ENCODE results near the gene TSPAN16.
A peak's percentile ranks its signal among the peaks of the same experiment; 100 is the strongest.
"Not testable (repeated sequence)": the region's sequence is repeated elsewhere in the genome, so short reads cannot be mapped to it uniquely, and the experiment has no call there.

Gene TSPAN16

DNA sequence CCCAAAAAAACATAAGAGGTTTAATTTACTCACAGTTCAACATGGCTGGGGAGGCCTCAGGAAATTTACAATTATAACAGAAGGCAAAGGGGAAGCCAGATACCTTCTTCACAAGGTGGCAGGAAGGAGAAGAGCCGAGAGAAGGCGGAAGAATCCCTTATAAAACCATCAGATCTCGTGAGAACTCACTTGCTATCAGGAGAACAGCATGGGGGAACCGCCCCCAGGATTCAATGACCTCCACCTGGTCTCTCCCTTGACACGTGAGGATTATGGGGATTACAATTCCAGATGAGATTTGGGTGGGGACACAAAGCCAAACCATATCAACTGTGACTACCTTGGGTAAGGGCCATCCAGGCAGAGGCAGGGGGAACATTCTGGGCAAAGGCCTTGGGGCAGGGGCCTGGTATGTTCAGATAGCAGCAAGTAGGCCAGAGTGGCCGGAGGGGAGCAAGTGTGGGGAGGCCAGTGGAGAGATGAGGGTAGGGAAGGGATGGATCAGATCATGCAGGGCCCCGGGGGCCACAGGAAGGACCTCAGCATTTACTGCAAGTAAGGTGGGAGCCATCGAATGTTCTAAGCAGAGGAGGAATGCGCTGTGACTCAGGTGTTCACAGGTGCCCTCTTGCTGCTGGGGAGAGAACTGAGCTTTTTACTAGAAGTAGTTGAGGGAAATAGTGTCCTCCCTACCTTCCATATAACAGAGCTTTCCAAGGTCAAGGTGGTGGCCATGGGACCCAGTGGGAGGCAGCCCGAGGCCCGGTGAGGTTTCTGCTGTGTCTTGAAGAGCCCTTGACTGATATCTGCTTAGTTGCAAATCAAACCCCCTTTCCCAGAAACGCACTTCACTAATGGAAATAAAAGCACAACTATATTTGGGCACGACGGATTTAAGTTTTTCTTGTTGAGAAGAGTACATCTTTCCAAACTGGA, 25.5 kb downstream of the TSPAN16 start:
- no peak for DNase-seq

DNA sequence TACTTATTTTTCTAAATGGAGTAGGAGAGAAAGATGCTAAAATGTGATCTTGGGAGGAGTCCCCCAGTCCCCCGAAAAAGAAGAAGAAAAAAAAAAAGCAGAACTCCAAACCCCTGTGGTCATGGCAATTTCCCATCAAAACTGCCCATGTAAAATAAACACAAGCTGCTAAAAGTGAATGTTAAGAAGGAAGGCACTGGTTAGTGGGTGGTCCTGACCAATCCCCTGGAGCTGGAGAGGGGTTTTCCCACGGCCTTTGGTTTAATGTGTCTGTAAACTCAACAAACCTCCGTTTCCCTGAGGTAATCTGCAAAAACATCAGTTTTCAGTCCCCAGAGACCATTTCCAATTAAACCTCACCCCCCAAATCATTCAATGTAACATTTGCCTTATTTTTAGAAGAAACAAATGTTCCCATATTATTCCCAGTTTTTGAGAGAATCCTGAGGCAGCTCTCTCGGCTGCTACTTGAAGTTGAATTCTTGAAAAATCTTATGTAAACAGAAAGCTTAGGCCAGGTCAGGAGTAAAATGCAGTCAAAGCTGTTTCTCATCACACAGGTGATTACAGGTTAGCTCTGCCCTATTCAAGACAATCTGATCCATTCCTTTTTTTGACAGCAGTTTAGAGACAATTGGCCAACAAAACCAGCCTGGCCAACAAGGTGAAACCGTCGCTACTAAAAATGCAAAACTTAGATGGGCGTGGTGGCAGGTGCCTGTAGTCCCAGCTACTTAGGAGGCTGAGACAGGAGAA, 26.5 kb downstream of the TSPAN16 start:
- DNase-seq, result no peak

- DNase-seq, result no peak
Observed at GRCh38 chr19:11323601-11324078, 27.7 kb downstream of the TSPAN16 start.

GRCh38 chr19:11324079-11324661, 28.2 kb downstream of the TSPAN16 start:
- peak; percentile 85 for DNase-seq

GRCh38 chr19:11324748-11325389, 28.9 kb downstream of the TSPAN16 start:
- DNase-seq, result no peak

GRCh38 chr19:11325544-11325943, 29.6 kb downstream of the TSPAN16 start:
- DNase-seq, result no peak

GRCh38 chr19:11330127-11330526, 34.2 kb downstream of the TSPAN16 start:
- DNase-seq, result no peak

DNA sequence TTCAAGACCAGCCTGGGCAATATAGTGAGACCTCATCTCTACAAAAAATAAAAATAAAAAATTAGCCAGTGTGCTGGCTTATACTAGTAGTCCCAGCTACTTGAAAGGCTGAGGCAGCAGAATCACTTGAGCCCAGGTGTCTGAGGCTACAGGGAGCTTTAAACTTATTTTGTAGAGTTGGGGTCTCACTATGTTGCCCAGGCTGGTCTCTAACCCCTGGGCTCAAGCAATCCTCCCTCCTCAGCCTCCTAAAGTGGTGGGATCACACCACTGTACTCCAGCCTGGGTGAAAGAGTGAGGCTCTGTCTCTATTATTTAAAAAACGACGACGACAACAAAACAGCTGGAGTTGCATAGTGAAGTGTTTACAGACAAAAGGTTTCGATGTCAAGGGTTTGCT, 35.5 kb downstream of the TSPAN16 start:
- no peak for DNase-seq

- no peak for DNase-seq
Observed at GRCh38 chr19:11332822-11333221, 36.9 kb downstream of the TSPAN16 start.

DNA sequence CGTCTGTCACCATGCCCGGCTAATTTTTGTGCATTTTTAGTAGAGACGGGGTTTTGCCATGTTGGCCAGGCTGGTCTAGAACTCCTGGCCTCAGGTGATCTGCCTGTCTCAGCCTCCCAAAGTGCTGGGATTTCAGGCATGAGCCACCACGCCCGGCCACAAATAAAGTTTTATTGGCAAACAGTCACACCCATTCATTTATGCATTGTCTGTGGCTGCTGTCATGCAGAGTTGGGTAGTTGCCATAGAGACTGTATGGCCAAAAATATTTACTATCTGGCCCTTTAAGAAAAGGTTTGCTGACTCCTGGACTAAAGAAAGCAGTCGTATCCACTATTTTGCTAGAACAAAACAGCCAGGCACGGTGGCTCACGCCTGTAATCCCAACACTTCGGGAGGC, 37.9 kb downstream of the TSPAN16 start:
- DNase-seq, result not testable (repeated sequence)

DNA sequence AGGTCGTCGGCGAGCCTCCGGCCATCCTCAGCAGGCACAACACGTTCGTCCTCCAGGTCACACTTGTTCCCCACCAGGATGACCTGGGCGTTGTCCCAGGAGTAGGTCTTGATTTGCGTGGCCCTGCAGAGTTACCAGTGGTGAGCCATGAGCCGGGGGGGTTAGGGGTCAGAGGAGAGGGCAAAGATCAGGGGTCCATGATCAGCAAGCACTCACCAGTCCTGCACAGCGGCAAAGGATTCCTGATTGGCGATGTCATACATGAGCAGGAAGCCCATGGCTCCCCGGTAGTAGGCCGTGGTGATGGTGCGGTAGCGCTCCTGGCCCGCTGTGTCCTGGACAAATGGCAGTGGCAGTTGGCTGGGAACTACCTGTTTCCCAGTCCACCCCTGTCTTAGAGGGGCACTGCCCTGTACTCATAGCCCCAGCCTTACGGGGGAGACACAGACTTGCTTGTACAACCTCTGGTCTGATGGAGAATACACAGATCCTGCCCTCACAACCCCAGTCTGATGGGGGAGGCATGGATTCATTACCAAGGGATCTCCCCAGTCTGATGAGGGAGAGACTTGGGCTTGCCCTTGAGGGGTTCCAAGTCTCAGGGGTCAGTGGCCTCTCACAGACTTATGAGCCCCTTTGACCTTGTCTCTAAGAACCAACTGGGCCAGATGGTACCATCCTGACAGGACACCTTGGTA, 39.6 kb downstream of the TSPAN16 start:
- DNase-seq, result no peak

- no peak for DNase-seq
Observed at GRCh38 chr19:11337080-11337479, 41.1 kb downstream of the TSPAN16 start.

DNA sequence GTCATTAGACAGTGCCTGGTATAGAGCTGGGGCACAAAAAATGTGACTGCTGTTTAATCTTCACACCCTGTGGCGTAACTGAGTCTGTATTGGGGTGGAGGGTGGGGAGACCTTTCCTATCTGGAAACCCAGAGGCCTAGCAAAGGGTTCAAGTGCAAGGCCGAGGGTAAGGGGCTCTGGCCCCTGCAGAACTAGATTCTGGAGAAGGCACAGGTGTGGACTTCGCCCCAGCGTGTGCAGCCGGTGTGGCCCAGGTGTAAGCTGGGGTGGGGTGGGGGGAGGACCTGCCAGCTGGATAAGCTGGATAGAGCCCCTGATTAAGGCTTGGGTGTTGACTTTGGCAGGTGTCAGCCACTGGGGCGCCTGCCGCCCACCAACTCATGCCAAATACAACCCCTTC, 42.2 kb downstream of the TSPAN16 start:
- no peak for DNase-seq

DNA sequence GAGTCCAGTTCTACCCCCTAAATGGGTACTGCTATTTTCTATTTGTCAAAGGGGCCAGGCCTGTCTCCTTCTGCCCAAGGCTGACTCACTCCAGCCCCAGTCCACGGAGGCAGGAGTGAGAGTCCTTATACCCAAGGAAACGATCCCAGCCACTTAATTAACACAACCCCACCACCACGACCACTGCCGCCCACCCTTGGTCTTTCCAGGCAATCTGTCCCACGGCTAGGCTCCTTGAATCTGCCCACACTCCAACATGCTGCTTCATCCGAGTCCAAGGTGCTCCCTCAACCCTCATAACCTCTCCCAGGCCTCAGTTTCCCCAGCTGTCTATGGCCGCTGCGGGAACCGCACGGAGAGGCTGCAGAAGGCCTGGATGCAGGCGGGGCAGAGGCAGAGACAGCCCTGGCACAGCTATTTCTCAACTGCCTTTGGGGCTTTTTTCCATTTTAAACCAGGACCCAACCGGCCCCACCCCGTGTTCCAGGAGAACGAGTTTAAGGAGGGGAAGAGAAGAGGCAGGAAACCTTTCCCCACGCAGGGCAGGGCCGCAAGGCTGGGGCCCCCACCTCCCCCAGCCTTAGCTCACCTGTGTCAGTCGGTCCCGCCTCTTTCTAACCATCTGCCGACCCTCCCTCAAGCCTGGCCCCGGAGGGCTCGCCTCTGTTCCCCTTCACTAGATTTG, 42.8 kb downstream of the TSPAN16 start:
- no peak for DNase-seq

DNA sequence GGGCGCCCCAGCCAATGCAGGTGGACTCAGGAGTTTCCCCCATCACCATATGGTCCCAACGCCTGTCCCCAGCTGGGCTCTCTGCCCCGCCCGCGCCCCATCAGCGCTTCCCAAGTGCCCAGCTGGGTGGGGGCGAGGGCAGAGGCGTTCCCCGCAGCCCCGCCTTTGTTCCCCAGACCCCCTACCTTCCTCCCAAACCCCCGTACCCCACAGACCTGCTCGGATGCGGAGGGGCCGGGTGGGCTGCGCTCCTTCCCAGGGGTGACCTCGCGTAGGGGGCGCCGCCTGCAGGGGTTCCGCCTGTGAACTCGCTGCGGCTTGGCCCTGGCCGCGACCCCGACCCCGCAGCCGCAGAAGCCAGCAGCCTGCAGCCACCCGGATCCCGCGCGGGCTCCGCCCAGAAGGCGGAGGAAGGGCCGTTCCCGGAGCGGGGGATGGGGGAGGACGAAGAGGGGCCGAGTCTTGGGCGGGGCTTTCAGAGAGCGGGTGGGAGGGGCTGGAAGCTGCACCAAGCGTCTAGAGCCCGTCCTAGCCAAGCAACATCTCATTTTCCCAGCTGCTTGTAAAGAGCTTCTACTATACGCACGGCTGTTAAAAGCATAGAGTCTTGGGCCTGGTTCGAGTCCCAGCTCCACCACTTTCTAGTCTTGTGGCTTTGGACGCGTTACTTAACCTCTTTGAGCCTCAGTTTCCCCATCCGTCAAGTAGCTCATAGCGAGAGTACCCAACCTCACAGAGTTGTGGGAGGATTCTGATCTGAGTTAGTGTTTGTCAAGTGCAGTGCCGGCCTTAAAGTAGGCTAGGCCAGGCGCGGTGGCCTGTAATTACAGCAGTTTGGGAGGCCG, 43.5 kb downstream of the TSPAN16 start, which contains the start of gene RAB3D:
TSS of gene RAB3D (minus strand) at position 404 of the 845 bp plus-strand sequence. CDS start 2,258 bp downstream, outside the sequence.
- DNase-seq, result peak; percentile 86

DNA sequence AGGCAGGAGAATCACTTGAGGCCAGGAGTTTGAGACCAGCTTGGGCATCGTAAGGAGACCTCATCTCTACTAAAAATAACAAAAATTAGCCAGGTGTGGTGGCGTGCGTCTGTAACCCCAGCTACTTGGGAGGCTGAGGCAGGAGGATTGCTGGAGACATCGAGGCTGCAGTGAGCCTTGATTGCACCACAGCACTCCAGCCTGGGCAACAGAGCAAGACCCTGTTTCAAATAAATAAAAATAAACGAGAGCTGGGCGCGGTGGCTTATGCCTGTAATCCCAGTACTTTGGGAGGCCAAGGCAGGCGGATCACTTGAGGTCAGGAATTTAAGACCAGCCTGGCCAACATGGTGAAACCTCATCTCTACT, 44.1 kb downstream of the TSPAN16 start:
- not testable (repeated sequence) for DNase-seq

- DNase-seq, result no peak
Observed at GRCh38 chr19:11342429-11342828, 46.5 kb downstream of the TSPAN16 start.

DNA sequence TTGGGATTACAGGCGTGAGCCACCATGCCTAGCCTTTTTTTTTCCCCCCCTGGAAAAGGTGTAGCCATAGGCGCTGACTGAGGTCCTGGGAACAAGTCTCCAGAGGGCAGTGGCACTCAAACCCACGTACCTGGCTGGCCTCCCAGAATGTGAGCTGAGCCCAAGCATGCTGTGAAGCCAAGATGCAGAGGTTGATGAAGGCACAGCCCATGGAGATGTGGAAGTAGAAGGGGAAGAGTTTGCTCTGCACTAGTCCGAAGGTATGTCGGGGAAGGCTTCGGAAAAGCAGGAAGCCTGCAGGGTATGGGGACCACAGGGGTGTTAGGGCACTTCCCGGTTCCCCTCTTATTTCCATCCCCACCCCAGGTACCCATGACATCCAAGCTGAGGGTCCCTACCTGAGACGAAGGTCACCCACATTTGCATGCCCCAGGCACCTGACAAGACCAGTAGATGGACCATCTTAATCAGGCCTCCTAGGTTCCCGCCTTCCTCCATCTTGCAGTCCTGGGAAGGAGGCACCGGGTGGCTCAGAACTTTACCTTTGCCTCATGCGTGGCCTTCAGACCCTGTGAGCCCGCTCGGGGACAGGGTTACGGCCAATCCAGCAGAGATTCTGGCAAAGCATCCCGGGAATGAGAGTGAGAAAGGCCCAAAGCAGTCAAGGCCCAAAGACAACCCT, 49.3 kb downstream of the TSPAN16 start:
- no peak for DNase-seq

GRCh38 chr19:11346104-11346940, 50.4 kb downstream of the TSPAN16 start, which contains the start of the genes CCDC159 and TMEM205:
Gene CCDC159 (plus strand): TSS chr19:11346519. CDS start chr19:11346607, 88 bp downstream.
Gene TMEM205 (minus strand): TSS chr19:11346268. CDS start chr19:11345619, 649 bp downstream.
- peak; percentile 99 for DNase-seq
